Activated CD4-positive, alpha-beta T cell treated with anti-CD3 and anti-CD28 coated beads, Interleukin-2, amount 50 U/mL, for 4 hours (primary cell): ENCODE data around the gene TGFB2.

ENCODE experiments used
- DNase-seq, 2 experiments: peaks; one replicate each; pipeline ENCODE4 v3.0.0-alpha.2; 2020

The TGFB2 gene

GRCh38 chr1:218394989-218395388 is 49.9 kb downstream of the TGFB2 start:
- no peak for DNase-seq

- DNase-seq, result no peak
These were observed 50.8 kb downstream of the TGFB2 start for GRCh38 chr1:218395916-218396315.

DNA sequence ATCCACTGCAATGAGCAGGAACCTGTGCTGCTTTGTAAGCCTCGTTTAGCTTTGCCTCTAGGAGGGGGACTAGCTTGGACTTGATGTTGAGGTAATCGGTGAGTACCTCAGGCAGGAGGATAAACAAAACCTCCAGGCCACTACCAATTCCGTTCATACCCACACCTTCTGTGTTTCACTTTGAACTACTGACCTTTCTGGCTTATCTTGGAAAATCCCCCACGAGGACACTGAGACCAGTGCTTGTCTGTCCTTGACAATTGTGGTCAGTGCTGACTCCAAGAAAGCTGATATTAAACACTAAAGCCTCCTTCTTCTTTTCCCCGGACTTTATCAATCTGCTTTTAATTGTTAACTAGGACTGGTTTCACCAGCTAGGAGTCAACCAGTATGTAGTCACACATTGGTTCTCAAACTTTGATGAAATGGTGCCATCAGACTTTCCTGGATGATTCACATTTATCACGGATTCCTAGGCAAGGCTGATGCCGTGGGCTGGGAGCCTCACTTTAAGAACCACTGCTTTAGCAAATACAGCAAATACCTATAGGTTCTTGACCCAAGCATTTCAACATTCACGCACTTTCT is 52.7 kb downstream of the TGFB2 start:
- no peak for DNase-seq

DNA sequence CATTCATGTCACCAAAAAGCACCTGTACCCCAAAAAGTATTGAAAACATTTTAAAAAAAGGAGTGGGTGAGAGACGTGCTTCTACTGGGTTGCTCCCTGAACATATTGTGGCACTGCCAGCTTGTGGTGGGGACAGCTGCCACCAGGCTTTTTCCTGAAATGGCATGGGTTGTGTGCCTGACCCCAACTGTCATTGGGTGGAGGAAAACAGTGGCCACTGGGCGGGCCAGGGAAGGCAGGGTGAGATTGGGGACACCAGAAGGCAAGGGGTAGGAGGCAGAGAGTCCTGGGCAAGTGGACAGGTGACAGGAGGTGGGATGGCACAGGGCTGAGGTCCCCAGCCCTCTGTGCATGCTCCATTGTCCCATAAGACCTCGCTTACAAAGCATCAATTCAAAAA is 55.5 kb downstream of the TGFB2 start:
- DNase-seq, result no peak

DNA sequence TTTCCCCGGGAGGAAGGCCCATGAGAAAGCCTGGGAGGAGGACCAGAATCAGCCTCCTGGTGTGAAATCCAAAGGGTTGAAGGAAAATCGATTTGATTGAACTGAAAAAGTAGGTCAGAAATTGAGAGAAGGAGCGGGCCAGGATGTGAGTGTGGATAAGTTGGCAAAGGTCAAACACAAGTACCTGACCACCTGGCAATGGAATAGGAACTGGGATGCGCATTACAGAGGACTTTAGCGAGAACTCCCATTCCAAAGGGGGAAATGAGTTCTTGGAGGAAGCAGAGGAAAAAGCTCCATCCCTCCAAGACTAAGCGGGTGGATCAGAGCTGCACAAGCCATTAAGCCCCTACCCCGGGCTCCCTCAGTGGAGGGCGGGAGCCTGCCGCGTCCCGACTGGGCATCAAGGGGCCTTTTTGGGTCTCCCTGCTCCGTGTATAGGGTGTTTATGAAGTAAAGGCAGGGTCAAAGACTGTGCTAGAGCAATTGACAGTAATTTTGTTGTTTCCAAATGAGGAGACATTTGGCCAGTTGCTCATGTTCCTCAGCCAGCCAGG is 56.4 kb downstream of the TGFB2 start:
- no peak for DNase-seq

- no peak for DNase-seq
These were observed 57.1 kb downstream of the TGFB2 start for GRCh38 chr1:218401998-218402785.

- DNase-seq, result no peak
These were observed 57.6 kb downstream of the TGFB2 start for GRCh38 chr1:218402786-218403120.

DNA sequence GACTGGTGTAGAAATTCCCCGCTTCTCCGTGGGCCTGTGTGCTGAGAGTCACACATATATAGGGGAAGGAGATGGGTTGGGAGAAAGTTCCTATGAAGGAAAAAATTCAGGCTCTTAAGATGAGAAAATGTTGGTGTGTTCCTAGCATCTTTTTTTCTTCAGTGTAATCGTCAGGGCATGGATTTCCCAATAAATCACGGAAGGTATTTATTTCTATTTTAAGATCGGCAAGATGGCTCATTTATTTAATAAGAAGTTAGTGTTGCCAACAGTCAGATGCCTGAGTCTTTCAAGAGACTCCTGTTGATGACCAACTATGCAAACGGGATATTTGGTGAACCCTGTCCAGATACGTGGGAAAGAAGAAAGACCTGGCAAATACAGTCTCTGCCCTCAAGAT is 58.2 kb downstream of the TGFB2 start:
- DNase-seq, result no peak

DNA sequence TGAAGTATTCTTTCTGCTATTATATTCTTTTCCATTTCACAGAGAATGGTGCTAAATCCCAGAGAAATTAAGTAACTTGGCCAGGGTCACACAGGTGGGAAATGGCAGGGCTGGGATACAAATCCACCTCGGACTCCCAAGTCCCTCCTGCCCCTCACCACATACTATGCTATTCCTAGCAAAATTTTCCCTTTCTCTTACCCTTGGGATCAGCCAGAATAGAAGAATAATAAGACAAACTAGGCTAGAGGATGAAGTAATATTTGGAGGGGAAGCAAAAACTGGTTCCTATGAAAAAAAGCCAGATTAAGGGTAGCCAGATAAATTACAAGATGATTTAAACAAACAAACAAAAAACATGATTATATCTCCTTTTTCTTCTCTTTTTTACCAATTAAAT is 62.5 kb downstream of the TGFB2 start:
- no peak for DNase-seq

- no peak for DNase-seq
These were observed 63.0 kb downstream of the TGFB2 start for GRCh38 chr1:218408135-218408534.

GRCh38 chr1:218408942-218409341 is 63.8 kb downstream of the TGFB2 start:
- no peak for DNase-seq

- DNase-seq, result no peak
These were observed 64.9 kb downstream of the TGFB2 start for GRCh38 chr1:218409946-218410510.

DNA sequence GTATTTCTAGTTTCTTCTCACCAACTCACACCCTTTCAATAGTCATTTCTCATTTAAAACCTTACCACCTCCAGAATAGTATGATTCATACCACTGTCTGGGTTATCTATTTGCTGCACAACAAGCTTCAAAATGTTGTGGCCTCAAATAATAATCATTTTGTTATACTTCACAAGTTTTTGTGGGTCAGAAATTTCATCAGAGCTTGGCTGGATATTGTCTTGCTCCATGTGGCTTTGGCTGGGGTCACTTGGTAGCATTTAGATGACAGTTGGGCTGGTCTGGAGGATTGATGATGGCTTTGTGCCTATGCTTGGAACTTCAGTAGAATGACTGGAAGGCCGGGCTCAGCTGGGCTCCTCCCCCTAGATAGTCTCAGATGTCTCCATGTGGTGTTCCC is 66.0 kb downstream of the TGFB2 start:
- no peak for DNase-seq

DNA sequence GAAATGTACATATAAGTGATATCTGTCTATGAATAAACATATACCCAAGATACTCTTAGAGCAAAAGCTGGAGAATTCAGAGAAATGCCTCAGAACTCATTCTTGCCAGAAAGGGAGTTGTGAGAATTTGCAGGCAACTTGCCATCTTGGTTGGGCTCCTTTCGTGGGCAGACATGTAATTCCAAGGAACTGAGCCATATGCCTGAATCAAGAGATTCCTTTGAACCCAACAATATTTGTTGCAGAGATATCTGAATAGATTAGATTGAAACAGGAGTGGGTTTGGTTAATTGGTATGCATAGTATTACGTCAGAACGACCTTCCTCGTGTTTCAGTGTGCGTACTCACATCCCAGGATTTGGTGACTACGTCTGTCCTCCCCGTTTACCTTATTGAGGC is 67.0 kb downstream of the TGFB2 start:
- no peak for DNase-seq

GRCh38 chr1:218413179-218413578 is 68.0 kb downstream of the TGFB2 start:
- DNase-seq, result no peak

GRCh38 chr1:218414060-218414728 is 69.1 kb downstream of the TGFB2 start:
- no peak for DNase-seq

- no peak for DNase-seq
These were observed 70.6 kb downstream of the TGFB2 start for GRCh38 chr1:218415726-218416125.

- no peak for DNase-seq
These were observed 76.4 kb downstream of the TGFB2 start for GRCh38 chr1:218421531-218421930.

- no peak for DNase-seq
These were observed 79.4 kb downstream of the TGFB2 start for GRCh38 chr1:218424502-218424901.

- no peak for DNase-seq
These were observed 80.7 kb downstream of the TGFB2 start for GRCh38 chr1:218425647-218426342.

- DNase-seq, result no peak
These were observed 81.2 kb downstream of the TGFB2 start for GRCh38 chr1:218426343-218426657.

GRCh38 chr1:218429301-218429700 is 84.2 kb downstream of the TGFB2 start:
- no peak for DNase-seq

GRCh38 chr1:218430346-218430745 is 85.2 kb downstream of the TGFB2 start:
- DNase-seq, result no peak
